HG03520 (cell line): Measurements from ENCODE around the gene UBR4.

ENCODE experiments used
- ATAC-seq: cut with Tn5 transposase; IDR thresholded peaks from one replicate; pipeline ENCODE4 v1.9.1; 2021; ENCODE audit warnings: mild to moderate bottlenecking, moderate library complexity; ENCODE audit not compliant: unreplicated experiment

UBR4 gene

DNA sequence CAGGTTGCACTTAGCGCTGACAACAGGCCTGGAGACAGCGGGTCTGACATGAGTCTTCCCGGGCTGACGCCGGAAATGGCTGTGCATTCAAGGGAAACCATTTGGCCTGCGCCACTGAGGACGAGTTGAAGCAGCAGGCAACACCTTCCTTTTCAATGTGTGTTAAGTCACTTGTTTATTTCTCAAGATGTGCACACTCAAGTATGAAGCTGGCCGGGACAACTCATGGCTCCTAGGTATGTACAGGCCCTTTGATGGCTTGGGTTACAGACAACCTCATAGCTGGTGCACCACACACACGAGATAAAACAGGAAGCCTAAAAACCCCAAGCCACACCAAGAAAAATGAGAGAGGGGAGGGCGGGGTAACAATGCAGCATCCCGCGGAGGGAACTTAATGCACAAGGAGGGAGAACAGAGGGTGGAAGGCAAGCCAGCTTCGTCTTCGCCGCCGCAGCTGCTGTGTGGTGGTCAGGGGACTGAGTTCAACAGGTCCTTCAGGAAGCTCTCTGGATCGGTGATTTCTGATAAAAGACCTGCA is 135.6 kb downstream of the UBR4 start:
- no peak for ATAC-seq

DNA sequence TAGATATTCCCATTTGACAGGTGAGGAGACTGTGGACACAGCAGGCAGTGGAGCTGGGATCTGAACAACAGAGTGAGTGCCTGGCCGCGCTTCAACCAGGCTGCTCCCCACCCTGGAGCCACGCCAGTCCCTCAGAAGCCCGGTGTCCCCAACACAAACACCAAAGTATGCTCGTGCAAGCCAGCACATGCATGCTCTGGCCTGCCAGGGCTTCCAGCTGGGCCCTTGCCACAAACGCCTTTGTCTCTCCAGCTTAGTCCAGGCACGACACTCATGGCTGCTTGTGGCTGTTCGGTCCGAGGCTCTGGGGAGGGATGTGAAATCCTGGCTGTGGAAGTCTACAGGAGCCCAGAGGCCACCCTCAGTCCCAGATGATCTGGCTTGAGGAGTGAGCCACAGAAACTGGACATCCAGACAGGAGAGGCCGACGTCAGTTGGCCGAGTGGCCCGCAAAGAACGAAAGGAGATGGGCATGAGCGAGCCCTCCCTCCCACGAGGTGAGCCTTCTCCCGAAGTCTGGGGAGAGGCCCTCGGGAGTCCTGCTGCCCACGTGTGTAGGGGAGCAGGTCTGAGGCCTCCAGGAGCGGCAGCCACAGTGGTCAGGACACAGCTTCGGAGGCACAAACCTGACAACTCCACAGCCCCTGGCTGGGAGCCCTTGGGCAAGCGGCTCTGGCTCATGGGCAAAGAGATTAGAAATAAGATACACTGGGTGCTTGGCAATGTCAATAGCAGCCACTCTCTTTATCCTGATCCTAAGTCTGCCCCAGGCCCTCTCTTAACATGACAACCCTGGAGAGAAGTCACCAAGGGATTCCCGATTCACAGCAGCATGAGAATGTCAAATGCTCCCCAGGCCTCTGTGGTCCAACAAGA is 136.5 kb downstream of the UBR4 start:
- no peak for ATAC-seq

DNA sequence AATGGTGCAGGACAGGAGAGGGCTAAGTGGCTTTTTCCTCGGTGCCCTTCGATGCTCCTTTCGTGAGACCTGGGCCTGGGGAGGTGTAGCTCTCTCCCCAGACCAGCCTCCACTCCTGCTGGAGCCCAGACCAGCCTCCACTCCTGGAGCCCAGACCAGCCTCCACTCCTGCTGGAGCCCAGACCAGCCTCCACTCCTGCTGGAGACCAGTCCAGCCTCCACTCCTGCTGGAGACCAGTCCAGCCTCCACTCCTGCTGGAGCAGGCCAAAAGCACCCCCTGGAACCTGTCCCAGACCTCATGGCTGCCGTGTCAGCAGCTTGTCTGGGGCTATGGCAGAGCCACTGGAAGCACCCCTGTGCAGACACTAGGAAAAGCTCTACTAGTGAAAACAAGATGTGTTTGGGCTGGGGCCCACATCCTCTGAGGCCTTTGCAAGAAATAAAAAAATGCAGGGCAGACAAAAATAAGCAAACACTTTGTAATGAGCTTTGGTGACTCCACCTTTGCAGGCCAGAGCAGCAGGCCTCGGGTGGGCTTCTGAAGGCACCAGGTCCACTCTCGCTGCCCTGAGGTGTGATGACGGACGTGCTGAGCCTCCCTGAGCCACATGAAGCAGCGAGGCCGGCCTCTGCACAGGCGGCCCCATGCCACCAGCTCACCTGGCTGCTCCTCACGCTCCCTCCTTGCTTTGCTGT is 137.6 kb downstream of the UBR4 start:
- no peak for ATAC-seq

DNA sequence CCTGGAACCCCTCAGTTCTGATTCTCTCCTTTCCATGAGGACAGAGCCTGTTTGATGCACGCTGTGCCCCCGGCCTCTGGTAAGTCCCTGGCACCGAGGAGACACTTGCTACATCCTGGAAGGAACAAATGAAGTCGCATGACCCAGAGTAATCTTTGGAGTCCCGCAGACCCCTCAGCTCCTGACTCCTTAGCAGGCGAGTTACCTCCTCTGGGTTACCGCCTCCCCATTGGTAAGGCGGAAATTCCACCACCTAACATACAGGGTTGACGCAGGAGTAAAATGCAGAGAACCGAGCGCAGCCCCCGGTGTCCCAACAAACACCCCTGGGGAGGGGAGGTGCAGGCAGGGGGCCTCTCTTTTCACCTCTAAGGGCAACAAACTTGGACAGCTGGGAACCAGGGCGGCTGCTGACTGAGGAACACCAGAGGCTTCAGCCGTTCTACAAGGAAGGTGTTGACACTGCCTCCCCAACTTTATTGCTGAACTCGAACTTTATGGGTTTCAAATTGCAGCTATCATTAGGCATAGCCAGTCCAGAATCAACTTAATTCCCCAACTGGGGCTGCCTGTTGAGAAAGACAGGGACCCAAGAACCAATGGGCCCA is 138.3 kb downstream of the UBR4 start:
- ATAC-seq, result no peak

DNA sequence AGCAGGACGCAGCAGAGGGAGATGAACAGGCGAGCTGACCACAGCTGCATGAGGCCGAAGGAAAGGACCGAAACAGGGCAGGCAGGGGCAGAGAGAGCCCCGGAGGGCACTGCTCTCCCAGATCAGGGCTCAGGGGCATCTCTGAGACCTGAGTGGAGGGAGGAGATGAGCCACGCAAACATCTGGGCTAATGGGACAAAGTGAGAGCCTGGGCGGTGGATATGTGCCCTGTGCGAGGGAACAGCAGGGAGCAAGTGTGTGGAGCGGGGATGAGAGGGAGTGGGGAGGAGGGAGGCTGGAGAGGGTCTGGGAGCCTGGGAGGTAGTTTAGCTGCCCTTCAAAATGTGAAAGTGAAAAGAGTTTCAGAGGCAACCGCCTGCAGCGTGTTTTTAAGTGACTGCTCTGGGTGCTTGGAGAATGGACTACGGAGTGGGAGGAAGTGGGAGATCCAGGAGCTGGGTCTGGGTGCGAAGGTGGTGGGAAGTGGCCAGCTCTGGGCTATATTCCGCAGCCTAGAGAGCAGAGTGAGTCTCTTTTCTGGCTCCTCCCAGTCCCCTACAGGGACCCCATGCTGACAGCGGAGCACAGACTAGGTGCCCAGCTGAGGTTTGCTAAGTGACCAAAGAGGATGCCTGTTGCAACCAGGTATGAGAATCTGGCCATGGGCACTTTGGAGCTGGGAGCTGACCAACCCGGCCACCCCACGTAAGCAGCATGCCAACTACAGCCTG is 139.0 kb downstream of the UBR4 start:
- ATAC-seq, result no peak

DNA sequence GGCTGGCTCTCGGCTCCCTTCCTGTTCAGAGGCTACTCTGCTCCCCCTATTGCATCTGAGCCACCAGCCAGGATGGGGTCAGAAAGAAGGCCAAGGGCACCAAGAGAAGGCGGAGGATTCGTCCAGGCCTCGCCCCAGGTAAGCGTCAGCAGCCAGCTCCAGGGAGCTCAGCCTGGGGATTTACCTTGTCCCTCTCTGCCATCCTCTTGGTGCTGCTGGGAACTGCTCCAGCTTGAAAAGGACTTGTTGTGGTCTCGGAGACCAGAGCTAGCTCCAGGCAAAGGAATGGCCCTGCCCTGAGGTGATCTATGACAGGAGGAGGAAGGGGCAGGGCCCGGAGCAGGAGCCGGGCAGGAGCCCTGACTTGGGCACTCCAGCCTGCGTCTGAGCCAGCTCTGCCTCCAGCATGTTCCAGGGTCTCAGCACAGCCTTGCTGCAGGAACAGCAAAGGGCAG is 139.8 kb downstream of the UBR4 start:
- ATAC-seq, result no peak

DNA sequence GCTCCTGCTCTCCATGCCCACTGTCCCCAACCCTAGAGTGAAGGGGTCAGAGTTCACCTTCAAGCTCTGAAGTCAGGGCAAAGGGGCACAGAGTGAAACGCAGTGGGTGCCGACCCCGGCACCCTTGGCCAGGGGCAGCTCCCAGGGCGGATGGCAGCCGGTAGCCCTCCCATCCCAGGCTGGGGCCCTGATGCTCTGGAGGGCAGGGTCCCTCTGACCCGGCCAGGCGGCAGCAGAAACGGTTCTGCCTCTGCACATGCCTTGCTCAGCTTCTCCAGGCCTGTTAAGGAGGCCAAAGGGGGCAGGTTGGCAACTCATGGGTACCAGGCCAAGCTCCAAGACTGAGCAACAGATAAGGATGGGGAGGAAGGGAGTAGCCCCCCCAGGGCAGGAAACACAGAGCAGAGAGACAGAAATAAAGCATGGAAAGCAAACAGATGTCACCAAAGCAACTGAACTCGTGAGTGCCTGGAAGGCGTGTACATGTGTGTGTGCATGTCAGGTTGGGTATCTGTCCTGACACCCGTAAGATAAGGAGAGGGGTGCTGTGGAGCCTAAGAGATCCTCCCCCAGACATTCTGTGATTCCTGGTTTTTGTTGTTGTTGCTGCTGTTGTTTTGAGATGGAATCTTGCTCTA is 141.3 kb downstream of the UBR4 start:
- no peak for ATAC-seq

DNA sequence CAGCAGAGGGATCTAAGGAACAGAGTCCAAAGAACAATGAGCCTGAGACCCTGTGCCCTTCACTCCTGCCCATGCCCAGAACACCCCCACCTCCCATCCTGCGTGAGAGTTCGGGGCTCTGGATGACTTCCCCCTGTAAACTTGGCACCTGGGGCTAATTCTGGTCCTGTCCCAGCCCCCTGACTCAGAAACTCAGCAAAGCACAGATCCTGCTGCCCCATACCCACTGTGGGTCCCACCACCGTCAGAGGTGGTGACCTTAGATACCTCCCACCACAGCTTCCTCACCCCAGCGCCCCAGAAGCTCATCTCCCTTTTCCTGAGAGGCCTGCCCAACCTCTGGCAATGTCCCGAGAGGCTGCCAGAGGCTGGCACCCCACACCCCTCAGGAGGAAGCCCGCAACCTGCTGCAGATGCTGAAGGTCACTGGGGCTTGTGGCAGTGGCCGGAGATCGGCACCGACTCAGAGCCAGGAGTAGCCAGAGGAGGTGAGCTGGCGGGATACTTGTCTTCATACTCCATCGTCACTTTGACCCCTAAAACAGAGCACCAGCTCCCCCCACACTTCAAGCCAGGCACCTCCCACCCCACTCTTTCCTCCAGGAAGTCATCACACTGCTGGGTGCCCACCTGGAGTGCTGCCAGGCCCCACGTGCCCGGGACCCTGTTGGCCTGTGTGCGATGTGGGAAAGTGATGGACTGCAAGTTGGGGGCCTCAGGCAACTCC is 142.0 kb downstream of the UBR4 start:
- no peak for ATAC-seq

DNA sequence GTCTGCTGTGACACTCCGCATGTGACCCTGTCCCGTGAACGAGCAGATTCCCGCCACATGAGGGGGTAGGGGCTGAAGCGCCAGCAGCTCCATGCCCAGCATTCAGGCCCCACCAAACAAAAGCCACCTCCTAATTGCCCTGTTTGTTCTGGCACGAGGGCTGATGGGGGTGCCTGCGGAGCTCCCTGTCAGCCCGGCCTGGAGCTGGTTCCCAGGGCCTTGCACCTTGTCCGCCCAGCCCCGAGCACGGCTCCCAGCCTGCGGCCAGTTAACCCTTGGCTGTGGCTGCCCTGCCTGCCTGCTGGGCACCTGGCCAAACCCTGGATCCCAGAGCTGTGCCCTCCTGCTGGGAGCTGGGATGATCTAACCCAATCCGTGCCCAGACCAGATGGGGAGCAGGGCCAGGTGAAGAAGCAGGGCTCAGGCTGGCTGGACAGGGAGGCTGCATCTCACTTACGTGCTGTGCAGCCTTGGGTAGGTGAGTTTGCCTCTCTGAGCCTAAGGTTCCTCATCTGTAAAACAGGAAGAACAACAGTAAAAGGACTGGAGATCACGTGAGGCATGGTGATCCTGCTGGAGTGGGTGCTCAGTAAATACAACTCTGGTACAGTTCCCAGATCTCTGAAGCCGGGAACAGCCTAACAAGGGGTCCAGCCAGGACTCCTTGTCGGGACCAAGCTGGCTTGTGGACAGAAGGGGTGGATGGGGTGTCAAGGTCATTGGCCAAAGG is 142.7 kb downstream of the UBR4 start:
- ATAC-seq, result no peak

DNA sequence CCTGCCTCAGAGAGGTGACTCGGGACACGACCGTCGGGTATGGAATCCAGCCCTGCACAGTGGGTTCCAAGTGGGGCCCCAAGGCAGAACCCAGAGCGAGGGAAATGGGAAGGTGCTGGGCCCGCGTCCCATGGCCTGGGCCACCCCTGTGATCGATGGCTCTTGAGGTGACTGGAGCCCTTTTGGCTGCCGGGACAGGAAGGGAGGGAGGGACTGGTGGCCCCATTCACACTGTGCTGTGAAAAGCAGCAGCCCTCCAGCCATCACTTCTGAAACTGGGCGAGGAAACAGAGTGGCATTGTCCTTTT is 143.2 kb downstream of the UBR4 start:
- no peak for ATAC-seq

DNA sequence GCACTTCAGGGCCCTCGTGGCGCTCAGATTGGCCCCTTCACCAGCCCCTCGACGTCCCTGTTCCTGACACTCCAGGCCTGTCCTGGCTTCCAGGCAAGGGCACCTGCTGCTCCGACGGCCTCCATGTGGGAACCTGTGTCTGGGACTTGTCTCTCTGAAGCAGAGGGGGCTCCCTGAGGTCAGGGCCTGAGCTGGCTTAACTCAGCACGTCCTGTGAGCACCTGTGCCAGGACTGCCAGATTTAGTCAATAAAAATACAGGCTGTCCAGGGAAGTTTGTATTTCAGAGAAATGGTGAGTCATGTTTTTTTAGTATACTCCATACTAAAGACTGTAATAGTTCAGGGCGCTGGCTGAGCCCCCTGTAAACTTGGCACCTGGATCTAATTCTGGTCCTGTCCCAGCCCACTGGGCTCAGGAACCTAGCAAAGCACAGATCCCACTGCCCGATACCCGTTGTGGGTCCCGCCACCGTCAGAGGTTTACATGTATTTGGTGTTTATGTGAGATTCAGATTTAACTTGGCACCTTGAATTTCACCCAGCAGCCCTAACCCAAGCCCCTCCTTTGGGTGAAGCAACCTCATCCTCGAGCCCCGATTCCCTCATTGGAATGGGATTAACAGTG is 143.7 kb downstream of the UBR4 start:
- no peak for ATAC-seq

DNA sequence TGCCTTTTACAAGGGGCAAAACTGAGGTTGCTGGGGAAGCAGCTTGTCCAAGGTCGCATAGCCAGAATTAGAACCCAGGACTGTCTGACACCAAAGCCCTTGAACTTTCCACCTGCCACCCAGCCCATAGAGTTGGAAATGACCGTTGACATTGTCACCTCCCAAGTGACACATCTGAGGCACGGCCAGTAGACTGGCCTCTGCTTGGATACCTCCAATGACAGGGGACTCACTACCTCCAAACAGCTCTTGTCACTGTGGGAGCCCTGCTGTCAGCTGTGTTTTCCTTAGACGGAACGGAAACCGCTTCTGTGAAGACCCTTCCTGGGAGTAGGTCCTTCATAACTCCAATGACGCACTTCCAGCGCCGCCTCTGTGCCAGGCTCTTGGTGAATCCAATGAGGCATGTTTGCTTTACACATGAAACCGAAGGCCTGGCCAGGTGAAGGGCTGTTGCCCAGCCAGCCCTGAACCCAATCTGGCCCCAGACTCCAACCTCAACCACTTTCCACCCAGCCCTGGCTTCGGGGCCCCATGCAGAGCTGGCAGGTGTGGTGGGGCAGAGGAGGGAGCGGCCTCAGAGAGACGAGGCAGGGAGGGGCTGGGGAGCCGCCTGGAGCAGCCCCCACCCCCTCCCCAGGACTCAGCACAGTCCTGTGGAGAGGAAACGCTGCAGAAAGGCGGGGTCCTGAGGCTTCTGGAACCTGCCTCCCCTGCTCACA is 144.4 kb downstream of the UBR4 start:
- ATAC-seq, result no peak

DNA sequence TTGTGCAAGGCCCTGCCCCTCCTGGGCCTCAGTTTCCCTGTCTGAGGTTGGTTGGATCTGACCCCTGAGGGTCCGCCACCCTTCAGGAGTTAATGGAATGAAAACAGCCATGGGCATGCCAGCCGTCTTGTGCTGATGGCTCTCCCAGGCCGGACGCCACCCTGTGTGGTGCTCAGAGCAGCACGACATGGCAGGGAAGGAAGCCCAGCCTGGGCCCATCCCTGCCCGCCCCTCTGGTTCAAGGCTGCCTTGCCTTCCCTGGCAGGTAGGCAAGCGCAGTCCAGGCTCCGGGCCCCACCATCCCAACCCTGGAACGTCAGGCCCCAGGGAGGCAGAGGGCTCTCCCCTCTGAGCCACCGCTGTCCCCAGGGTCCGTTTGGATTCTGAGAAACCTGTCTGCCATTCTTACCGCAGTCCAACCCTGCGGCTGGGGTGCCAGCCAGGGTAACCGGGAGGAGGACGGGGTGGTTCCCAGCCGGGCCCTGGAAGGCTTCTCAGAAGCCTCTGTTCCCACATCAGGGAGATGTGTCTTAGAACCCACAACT is 145.1 kb downstream of the UBR4 start:
- ATAC-seq, result no peak

DNA sequence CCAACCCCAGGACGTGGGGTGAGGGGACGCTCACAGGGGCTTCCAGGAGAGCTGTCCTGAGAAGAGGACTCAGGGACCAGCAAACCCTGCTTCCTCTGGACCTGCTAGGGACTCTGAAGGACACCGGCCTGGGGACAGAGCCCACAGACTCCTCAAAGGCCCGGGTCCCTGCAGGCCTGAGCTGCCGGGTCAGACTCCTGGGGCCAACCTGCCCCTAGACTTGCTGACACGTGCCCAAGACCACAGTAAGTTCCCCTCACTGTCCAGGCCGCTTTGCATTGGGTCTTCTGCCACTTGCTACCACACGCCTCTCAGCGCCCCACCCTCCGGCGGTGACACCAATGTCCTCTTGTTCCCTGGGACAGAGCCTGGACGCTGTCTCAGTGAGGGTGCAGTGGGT is 146.9 kb downstream of the UBR4 start:
- ATAC-seq, result no peak

DNA sequence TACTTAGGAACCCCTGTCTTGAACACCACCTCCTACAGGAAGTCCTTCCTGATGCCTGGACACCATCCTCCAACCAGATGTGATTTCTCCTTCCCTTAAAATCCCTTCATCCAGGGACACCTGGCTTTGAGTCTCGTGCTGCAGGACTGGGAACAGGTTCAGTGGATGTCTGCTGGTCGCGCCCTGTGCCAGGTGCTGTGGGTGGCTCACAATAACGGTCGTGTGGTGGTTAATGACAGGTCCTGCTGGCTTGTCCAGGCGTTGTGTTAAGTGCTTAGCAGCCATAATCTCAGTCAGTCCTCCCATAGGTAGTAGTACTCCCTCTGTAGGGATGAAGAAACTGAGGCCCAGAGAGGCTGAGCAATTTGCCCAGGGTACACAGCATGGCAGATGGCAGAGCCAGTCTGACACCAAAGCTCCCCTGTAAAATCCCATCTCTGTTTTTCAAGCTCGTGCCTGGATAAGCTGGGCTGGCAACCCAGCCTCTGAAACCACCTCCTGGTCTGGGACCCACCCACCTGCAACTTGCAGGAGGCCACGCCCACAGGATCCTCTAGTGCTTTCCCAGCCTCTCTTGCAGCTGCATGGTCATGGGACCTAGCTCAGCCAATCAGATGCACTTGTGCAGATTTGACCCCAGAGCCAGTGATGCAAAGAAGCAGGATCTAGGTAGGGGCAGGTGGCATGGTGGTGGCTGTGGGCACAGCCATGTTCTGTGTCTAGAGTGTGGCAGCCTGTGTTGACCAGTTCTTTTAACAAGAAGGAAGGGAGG is 147.6 kb downstream of the UBR4 start:
- no peak for ATAC-seq

DNA sequence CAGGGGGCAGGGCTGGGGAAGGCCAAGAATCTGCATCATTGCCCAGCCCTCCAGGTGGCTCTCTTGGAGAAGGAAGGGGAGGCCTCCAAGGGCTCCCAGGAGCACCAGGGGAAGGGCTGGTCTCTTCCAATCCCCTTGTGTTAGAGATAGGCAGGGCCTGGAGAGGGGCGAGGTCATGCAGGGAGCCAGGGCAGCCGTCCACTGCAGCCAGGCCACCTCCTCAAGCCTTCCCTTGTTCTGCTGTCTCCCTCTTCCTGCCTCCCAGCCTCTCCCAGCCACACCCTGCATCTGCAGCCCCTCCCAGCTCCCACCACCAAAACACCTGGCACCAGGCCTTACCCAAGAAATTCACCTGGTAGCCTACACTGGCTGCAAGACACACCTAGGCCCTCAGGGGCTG is 148.3 kb downstream of the UBR4 start:
- ATAC-seq, result no peak

DNA sequence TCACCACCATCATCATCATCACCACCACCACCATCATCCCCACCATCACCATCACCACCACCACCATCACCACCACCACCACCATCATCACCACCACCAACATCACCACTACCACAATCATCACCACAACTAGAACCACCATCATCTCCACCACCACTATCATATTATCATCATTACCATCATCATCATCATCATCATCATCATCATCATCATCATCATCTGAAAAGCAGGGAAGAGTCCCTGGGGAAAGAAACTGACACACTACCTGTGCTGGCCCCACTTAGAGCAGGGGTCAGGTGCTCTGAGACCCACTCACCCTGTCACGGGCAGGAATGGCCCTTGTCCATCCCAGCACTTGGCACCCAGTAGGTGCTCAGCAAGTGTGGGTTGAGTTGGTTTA is 148.7 kb downstream of the UBR4 start:
- ATAC-seq, result no peak
